Activated CD4-positive, CD25-positive, alpha-beta regulatory T cell (primary cell): ENCODE data around the gene AKR1B1.

Experiments used
- DNase-seq, 4 experiments: peaks; one replicate each; lab custom pipeline; 2025; lab: John Stamatoyannopoulos, UW

AKR1B1 gene

GRCh38 chr7:134415700-134416099 is 43.2 kb downstream of the AKR1B1 start:
- no peak for DNase-seq

GRCh38 chr7:134414109-134414508 is 44.8 kb downstream of the AKR1B1 start:
- DNase-seq: no peak

GRCh38 chr7:134407311-134407710 is 51.6 kb downstream of the AKR1B1 start:
- no peak for DNase-seq

GRCh38 chr7:134406431-134406830 is 52.5 kb downstream of the AKR1B1 start:
- DNase-seq: no peak

GRCh38 chr7:134405299-134405698 is 53.6 kb downstream of the AKR1B1 start:
- DNase-seq: no peak

- DNase-seq: no peak
These were observed 55.8 kb downstream of the AKR1B1 start for GRCh38 chr7:134403062-134403461.

GRCh38 chr7:134400859-134401258 is 58.0 kb downstream of the AKR1B1 start:
- no peak for DNase-seq

GRCh38 chr7:134396031-134396430 is 62.9 kb downstream of the AKR1B1 start:
- no peak for DNase-seq

- no peak for DNase-seq
These were observed 63.3 kb downstream of the AKR1B1 start for GRCh38 chr7:134395604-134396003.

GRCh38 chr7:134394056-134394455 is 64.8 kb downstream of the AKR1B1 start:
- DNase-seq: no peak
